ENCODE results near the gene TMEM245.

- TF ChIP-seq POLR2A (IDR thresholded peaks at IDR 0.05; ENCODE audit: low read length) (no peak), POLR2AphosphoS2 (conservative IDR thresholded peaks at IDR 0.05; ENCODE audit: low read length) (no peak), CTCF (IDR thresholded peaks at IDR 0.05) (no peak), FOXS1 (CRISPR knock-in tag; IDR thresholded peaks at IDR 0.05) (no peak), MAX (IDR thresholded peaks at IDR 0.05) (no peak), ZSCAN20 (CRISPR knock-in tag; IDR thresholded peaks at IDR 0.05) (no peak), MAFK (IDR thresholded peaks at IDR 0.05; ENCODE audit: partially characterized antibody) (no peak), SMC3 (IDR thresholded peaks at IDR 0.05) (no peak), RAD21 (conservative IDR thresholded peaks at IDR 0.05 in 1 of 2, IDR thresholded peaks at IDR 0.05 in 1 of 2) (no peak), E2F6 (IDR thresholded peaks at IDR 0.05; ENCODE audit: borderline replicate concordance, low read depth) (no peak), KDM1A (IDR thresholded peaks at IDR 0.05; ENCODE audit: low read depth) (no peak), ELK1 (IDR thresholded peaks at IDR 0.05; ENCODE audit: low read depth, low read length) (no peak)
- TF ChIP-seq, protein P1, sequence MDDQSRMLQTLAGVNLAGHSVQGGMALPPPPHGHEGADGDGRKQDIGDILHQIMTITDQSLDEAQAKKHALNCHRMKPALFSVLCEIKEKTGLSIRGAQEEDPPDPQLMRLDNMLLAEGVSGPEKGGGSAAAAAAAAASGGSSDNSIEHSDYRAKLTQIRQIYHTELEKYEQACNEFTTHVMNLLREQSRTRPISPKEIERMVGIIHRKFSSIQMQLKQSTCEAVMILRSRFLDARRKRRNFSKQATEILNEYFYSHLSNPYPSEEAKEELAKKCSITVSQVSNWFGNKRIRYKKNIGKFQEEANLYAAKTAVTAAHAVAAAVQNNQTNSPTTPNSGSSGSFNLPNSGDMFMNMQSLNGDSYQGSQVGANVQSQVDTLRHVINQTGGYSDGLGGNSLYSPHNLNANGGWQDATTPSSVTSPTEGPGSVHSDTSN (IDR thresholded peaks at IDR 0.05) = no peak
Measured at GRCh38 chr9:109164042-109164441, 44.3 kb upstream of the TMEM245 start.
